Epithelial cell of prostate (primary cell): ENCODE data around the gene IGSF23.
A peak's percentile ranks its signal among the peaks of the same experiment; 100 is the strongest.
"Not testable (repeated sequence)": the region's sequence is repeated elsewhere in the genome, so short reads cannot be mapped to it uniquely, and the experiment has no call there.

ENCODE experiments used
- DNase-seq: peaks from one replicate; pipeline ENCODE4 v3.0.0-alpha.2; 2011; ENCODE audit warnings: low read depth, low spot score
- H3K27ac ChIP-seq: fragments of 450-650 bp; 2 replicates; pipeline ENCODE4 v1.5.1; 2017; ENCODE audit warnings: mild to moderate bottlenecking

Gene IGSF23

GRCh38 chr19:44608391-44608821 lies 5.0 kb upstream of the IGSF23 start:
- H3K27ac ChIP-seq = no peak overlapping the region
- no peak for DNase-seq

- H3K27ac ChIP-seq = no peak overlapping the region
- DNase-seq = no peak
Observed at GRCh38 chr19:44609219-44609618, 4.1 kb upstream of the IGSF23 start.

GRCh38 chr19:44610497-44610896 lies 2.9 kb upstream of the IGSF23 start:
- not testable (repeated sequence) for DNase-seq, H3K27ac ChIP-seq

GRCh38 chr19:44611812-44612295 lies 1.5 kb upstream of the IGSF23 start:
- H3K27ac ChIP-seq = no peak overlapping the region
- no peak for DNase-seq

- H3K27ac ChIP-seq = no peak overlapping the region
- no peak for DNase-seq
Observed at GRCh38 chr19:44614313-44614712, 950 bp downstream of the IGSF23 start.

GRCh38 chr19:44615863-44616247 lies 2.5 kb downstream of the IGSF23 start:
- no peak for DNase-seq
- no peak overlapping the region for H3K27ac ChIP-seq

GRCh38 chr19:44617110-44617880 lies 3.9 kb downstream of the IGSF23 start:
- no peak overlapping the region for H3K27ac ChIP-seq
- DNase-seq = no peak

GRCh38 chr19:44618640-44619357 lies 5.4 kb downstream of the IGSF23 start:
- no peak overlapping the region for H3K27ac ChIP-seq
- no peak for DNase-seq

- no peak for DNase-seq
Observed at GRCh38 chr19:44620667-44621066, 7.3 kb downstream of the IGSF23 start.

GRCh38 chr19:44621367-44621766 lies 8.0 kb downstream of the IGSF23 start:
- DNase-seq = no peak

More at GRCh38 chr19:44620667-44621066, 7.3 kb downstream of the IGSF23 start:
- no peak overlapping the region for H3K27ac ChIP-seq

GRCh38 chr19:44623080-44623479 lies 9.7 kb downstream of the IGSF23 start:
- no peak for DNase-seq
- H3K27ac ChIP-seq = no peak overlapping the region

More at GRCh38 chr19:44621367-44621766, 8.0 kb downstream of the IGSF23 start:
- H3K27ac ChIP-seq = no peak overlapping the region

- DNase-seq = no peak
- no peak overlapping the region for H3K27ac ChIP-seq
Observed at GRCh38 chr19:44623626-44624025, 10.3 kb downstream of the IGSF23 start.

GRCh38 chr19:44624840-44625354 lies 11.5 kb downstream of the IGSF23 start:
- no peak for DNase-seq
- peak overlapping the region; percentile 61 for H3K27ac ChIP-seq

- not testable (repeated sequence) for DNase-seq
- peak overlapping the region; percentile 61 for H3K27ac ChIP-seq
Observed at GRCh38 chr19:44625637-44626036, 12.3 kb downstream of the IGSF23 start.

GRCh38 chr19:44626048-44626624 lies 12.8 kb downstream of the IGSF23 start:
- H3K27ac ChIP-seq = peak overlapping the region; percentile 61

GRCh38 chr19:44627631-44628030 lies 14.3 kb downstream of the IGSF23 start:
- no peak overlapping the region for H3K27ac ChIP-seq
- DNase-seq = no peak

More at GRCh38 chr19:44626048-44626624, 12.8 kb downstream of the IGSF23 start:
- peak; percentile 65 for DNase-seq

- DNase-seq = no peak
Observed at GRCh38 chr19:44628793-44629192, 15.4 kb downstream of the IGSF23 start.

GRCh38 chr19:44631611-44632010 lies 18.2 kb downstream of the IGSF23 start:
- DNase-seq, H3K27ac ChIP-seq: not testable (repeated sequence)

More at GRCh38 chr19:44628793-44629192, 15.4 kb downstream of the IGSF23 start:
- no peak overlapping the region for H3K27ac ChIP-seq

- DNase-seq, H3K27ac ChIP-seq: not testable (repeated sequence)
Observed at GRCh38 chr19:44634058-44634457, 20.7 kb downstream of the IGSF23 start.

- no peak overlapping the region for H3K27ac ChIP-seq
- no peak for DNase-seq
Observed at GRCh38 chr19:44634785-44635184, 21.4 kb downstream of the IGSF23 start.
